GM10266 (cell line): ENCODE measurements around the gene TXNDC2.

Source experiments
- DNase-seq: peaks from one replicate; pipeline ENCODE4 v3.0.0; 2012; ENCODE audit errors: extremely low spot score
- TF ChIP-seq, protein P1 (sequence below): IDR thresholded peaks from 2 replicates; pipeline ENCODE4 v1.5.1; 2012; ENCODE audit warnings: mild to moderate bottlenecking, low read depth; ENCODE audit not compliant: control insufficient read depth, insufficient read depth; ENCODE audit errors: missing control alignments

TXNDC2 gene

DNA sequence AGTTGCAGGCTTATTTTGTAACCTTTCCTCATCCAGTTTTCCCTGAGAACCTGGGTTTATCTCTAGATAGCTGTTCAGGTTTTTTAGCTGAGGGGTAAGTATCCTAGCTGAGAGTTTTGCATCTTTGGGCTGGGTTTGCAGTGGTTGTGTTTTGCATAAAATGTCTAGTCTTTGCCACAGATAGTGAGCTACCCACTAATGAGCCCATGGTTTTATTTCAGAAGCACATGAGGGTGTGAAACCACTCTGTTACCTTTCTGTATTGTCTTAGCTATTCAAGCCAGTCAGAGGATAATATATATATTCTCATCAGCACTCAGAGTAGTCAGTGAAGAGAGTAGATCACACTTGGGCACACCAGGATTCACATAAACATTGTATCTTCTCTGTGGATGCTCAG lies 24.6 kb upstream of the TXNDC2 start:
- DNase-seq, result no peak
- TF ChIP-seq, protein P1, sequence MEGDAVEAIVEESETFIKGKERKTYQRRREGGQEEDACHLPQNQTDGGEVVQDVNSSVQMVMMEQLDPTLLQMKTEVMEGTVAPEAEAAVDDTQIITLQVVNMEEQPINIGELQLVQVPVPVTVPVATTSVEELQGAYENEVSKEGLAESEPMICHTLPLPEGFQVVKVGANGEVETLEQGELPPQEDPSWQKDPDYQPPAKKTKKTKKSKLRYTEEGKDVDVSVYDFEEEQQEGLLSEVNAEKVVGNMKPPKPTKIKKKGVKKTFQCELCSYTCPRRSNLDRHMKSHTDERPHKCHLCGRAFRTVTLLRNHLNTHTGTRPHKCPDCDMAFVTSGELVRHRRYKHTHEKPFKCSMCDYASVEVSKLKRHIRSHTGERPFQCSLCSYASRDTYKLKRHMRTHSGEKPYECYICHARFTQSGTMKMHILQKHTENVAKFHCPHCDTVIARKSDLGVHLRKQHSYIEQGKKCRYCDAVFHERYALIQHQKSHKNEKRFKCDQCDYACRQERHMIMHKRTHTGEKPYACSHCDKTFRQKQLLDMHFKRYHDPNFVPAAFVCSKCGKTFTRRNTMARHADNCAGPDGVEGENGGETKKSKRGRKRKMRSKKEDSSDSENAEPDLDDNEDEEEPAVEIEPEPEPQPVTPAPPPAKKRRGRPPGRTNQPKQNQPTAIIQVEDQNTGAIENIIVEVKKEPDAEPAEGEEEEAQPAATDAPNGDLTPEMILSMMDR, result no peak

DNA sequence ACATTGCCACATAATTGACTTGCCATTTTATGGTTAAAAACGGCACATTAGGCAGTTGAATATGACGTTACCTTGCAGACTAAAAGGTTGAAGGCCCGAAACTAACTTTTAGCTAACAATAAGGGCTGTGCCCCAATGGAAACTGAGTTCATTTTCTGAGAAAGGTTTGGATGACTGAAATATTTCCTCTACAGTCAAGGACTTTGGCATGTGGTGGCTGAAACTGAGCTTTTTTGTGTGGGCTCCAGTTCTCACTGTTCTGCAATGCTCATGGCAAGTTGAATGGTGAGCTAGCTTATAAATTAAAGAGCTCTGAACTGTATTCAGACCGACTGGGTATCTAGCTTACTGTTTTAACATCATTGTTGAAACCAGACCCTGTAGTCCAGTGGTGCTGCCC lies 23.8 kb upstream of the TXNDC2 start:
- TF ChIP-seq, protein P1, result no peak
- DNase-seq, result no peak

DNA sequence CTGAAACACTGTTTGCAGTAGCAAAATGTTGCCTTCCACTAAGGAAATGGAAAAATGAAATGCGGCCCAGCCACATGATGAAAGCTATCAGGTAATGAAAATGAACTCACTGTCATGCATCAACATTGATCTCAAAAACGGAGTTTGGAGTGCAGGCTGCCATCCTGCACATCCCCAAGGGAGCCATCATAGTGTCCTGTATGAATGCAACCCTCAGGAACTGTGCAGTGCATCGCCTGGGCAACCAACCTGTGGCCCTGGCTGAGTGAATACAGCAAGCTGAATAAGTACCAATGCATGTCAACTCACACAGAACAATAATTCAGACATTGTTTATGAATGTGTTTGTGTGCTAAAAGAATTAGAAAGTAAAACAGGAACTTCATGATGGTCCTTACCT lies 23.1 kb upstream of the TXNDC2 start:
- DNase-seq, result no peak
- TF ChIP-seq, protein P1, result no peak

DNA sequence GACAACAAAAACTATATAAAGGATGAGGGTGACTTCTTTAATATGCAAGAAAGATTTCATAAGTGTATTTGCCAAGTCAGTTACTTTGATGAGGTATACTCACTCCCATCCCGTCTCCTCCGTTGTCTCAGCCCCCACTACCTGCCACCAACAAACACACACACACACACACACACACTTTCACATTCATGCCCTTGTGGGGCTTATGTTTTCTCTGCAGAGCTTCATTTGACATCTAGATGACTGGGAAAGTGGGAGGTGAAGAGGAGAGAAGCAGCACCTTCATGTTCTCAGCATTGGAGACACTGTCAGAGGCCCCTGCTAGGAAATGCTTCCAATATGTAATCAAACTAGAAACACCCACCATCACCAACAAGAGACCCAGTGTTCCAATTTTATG lies 22.5 kb upstream of the TXNDC2 start:
- no peak for DNase-seq
- TF ChIP-seq, protein P1, result no peak

DNA sequence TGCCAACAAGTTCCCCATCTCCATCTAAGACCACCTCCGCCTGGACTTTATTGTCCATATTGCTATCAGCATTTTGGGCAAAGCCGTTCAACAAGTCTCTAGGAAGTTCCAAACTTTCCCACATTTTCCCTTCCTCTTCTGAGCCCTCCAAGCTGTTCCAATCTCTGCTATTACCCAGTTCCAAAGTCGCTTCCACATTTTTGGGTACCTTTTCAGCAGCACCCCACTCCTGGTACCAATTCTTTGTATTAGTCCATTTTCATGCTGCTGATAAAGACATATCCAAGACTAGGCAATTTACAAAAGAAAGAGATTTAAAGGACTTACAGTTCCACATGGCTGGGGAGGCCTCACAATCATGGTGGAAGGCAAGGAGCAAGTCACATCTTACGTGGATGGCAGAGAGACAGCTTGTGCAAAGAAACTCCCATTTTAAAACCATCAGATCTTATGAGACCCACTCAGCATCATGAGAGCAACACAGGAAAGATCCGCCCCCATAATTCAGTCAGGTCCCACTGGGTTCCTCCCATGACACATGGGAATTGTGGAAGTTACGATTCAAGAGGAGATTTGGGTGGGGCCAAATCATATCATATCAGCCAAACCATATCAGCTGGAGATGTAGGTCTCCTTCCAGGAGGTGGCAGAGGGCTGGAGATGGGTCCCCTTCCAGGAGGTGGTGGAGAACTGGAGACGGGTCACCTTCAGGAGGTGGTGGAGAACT lies 19.8 kb upstream of the TXNDC2 start:
- DNase-seq, result no peak
- TF ChIP-seq, protein P1, result no peak

DNA sequence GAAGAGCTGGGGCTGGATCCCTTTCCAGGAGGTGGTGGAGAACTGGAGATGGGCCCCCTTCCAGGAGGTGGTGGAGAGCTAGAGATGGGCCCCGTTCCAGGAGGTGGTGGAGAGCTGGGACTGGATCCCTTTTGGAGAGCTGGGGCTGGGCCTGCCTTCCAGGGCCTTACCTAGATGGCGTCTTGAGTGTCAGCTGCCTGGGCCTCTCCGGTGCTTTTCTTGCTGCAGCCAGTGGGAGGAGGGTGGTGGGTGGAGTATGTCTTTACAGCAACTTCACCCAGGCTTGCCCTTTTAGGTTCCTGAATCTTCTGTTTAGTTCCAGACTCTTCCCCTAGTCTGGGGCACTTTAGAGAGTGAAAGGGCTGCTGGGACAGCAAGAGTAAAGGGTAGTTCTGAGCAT lies 19.1 kb upstream of the TXNDC2 start:
- no peak for DNase-seq
- TF ChIP-seq, protein P1, result no peak

DNA sequence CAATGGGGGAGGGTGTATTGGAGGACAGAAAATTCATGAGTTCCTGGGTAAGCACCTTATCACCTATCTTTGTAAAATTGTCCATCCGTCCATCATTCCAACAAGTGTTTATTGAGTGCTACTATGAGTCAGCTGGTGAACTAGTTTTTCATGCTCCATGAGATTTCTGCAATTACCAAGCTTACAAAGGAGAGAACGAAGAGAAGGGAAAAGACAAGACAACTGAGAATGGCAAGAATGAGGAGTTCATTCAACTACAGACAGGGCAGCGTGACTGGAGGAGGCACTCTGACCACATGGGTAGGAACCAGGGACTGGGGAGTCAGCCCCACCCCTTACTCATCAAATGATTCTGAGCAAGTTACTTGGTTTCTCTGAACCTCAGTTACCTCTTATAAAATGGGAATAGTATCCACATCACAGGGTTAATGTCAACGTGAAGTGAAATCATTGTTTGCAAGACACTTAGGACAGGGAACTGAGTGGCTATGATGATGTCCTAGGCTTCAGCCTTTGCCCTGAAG lies 18.6 kb upstream of the TXNDC2 start:
- DNase-seq, result no peak
- TF ChIP-seq, protein P1, result no peak
